ENCODE data around the gene FGD6.

DNA sequence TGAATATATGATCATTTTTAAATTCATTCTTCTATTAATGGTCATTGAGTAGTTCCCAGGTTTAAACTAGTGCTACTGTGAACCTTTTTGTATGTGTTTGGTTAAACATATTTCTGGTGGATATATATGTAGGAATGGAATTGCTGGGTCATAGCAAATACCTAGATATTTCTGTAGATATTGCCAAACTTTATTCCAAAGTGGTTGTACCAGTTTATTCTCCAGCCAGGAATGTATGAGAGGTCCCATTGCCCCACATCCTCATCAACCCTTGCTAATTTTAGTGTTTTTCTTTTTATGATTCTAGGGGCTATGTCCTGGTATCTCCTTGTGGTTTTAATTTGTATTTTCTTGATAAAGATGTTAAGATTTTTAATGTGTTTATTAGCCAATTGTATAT is 3.5 kb upstream of the FGD6 start:
- TF ChIP-seq GATA2 (IDR thresholded peaks at IDR 0.05; ENCODE audit: low read depth, low read length) (no peak), GATA3 (IDR thresholded peaks at IDR 0.05; ENCODE audit: low read depth, low read length) (no peak)

Data from SH-SY5Y (cell line).